Measurements from ENCODE around the gene MFGE8. TPM values are rescaled to one million over a fixed set of nuclear protein-coding genes. Genes with fewer than 3 reads are reported as not detected.

The MFGE8 gene
- total and polyA plus RNA-seq, 9 of the 15 experiments (the other 6 are each of a cell fraction or from before 2014, with no cell fraction given), result 2.3 to 142 (median 62.3) TPM

DNA sequence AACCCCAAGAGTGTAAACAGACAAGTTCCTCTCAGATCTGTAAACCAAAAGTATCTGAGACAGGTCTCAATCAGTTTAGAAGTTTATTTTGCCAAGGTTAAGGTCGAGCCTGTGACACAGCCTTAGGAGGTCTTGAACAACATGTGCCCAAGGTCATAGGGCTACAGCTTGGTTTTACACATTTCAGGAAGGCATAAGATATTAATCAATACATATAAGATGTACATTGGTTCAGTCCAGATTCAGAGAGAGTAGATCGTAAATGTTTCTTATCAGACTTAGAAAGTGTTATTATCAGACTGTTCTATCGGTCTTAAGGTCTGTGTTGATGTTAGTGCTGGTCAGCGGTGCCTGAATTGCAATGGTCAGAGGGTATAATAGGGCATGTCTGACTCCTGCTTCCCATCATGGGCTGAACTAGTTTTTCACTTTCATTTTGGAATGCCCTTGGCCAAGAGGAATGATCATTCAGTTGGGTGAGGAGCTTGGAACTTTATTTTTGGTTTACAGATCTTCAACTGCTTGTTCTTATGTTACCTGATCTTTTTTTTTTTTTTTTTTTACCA is 27.0 kb upstream of the MFGE8 start (continued):
- TF ChIP-seq, protein P1, sequence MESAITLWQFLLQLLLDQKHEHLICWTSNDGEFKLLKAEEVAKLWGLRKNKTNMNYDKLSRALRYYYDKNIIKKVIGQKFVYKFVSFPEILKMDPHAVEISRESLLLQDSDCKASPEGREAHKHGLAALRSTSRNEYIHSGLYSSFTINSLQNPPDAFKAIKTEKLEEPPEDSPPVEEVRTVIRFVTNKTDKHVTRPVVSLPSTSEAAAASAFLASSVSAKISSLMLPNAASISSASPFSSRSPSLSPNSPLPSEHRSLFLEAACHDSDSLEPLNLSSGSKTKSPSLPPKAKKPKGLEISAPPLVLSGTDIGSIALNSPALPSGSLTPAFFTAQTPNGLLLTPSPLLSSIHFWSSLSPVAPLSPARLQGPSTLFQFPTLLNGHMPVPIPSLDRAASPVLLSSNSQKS (CRISPR knock-in tag; IDR thresholded peaks at IDR 0.05), result no peak
- TF ChIP-seq PHTF2 (CRISPR knock-in tag; IDR thresholded peaks at IDR 0.05) (no peak), DPF2 (IDR thresholded peaks at IDR 0.05) (peak; percentile 31; the same call in 1 of the 2 replicates), ARID1B (IDR thresholded peaks at IDR 0.05) (0 out of 2 replicates have a peak, but pooled peaks have one; percentile 35), FOXK2 (conservative IDR thresholded peaks at IDR 0.05 in 1 of 2, IDR thresholded peaks at IDR 0.05 in 1 of 2; ENCODE audit: low read depth in 2 of 2) (0 out of 4 replicates have a peak, but pooled peaks of 1 of the 2 experiments have one; percentile 9), TCF7 (IDR thresholded peaks at IDR 0.05; ENCODE audit: borderline replicate concordance) (no peak), ZNF57 (CRISPR knock-in tag; IDR thresholded peaks at IDR 0.05) (no peak), ZNF584 (CRISPR knock-in tag; IDR thresholded peaks at IDR 0.05; ENCODE audit: low read depth) (no peak), ZNF717 (CRISPR knock-in tag; IDR thresholded peaks at IDR 0.05) (no peak), ESRRA (IDR thresholded peaks at IDR 0.05; ENCODE audit: borderline replicate concordance, low read depth) (peak; percentile 69), ZBTB8A (IDR thresholded peaks at IDR 0.05; ENCODE audit: partially characterized antibody) (no peak), ELF4 (CRISPR knock-in tag; IDR thresholded peaks at IDR 0.05) (no peak), JUND (IDR thresholded peaks at IDR 0.05; ENCODE audit: borderline replicate concordance, low read depth, low read length) (0 out of 2 replicates have a peak, but pooled peaks have one; percentile 10), JUND (tag; IDR thresholded peaks at IDR 0.05; ENCODE audit: borderline replicate concordance, low read depth, low read length) (no peak)
- TF ChIP-seq, protein P2, sequence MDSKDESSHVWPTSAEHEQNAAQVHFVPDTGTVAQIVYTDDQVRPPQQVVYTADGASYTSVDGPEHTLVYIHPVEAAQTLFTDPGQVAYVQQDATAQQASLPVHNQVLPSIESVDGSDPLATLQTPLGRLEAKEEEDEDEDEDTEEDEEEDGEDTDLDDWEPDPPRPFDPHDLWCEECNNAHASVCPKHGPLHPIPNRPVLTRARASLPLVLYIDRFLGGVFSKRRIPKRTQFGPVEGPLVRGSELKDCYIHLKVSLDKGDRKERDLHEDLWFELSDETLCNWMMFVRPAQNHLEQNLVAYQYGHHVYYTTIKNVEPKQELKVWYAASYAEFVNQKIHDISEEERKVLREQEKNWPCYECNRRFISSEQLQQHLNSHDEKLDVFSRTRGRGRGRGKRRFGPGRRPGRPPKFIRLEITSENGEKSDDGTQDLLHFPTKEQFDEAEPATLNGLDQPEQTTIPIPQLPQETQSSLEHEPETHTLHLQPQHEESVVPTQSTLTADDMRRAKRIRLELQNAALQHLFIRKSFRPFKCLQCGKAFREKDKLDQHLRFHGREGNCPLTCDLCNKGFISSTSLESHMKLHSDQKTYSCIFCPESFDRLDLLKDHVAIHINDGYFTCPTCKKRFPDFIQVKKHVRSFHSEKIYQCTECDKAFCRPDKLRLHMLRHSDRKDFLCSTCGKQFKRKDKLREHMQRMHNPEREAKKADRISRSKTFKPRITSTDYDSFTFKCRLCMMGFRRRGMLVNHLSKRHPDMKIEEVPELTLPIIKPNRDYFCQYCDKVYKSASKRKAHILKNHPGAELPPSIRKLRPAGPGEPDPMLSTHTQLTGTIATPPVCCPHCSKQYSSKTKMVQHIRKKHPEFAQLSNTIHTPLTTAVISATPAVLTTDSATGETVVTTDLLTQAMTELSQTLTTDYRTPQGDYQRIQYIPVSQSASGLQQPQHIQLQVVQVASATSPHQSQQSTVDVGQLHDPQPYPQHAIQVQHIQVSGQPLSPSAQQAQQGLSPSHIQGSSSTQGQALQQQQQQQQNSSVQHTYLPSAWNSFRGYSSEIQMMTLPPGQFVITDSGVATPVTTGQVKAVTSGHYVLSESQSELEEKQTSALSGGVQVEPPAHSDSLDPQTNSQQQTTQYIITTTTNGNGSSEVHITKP (IDR thresholded peaks at IDR 0.05; ENCODE audit: partially characterized antibody), result peak; percentile 55
- TF ChIP-seq, protein P3, sequence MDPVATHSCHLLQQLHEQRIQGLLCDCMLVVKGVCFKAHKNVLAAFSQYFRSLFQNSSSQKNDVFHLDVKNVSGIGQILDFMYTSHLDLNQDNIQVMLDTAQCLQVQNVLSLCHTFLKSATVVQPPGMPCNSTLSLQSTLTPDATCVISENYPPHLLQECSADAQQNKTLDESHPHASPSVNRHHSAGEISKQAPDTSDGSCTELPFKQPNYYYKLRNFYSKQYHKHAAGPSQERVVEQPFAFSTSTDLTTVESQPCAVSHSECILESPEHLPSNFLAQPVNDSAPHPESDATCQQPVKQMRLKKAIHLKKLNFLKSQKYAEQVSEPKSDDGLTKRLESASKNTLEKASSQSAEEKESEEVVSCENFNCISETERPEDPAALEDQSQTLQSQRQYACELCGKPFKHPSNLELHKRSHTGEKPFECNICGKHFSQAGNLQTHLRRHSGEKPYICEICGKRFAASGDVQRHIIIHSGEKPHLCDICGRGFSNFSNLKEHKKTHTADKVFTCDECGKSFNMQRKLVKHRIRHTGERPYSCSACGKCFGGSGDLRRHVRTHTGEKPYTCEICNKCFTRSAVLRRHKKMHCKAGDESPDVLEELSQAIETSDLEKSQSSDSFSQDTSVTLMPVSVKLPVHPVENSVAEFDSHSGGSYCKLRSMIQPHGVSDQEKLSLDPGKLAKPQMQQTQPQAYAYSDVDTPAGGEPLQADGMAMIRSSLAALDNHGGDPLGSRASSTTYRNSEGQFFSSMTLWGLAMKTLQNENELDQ (CRISPR knock-in tag; IDR thresholded peaks at IDR 0.05; ENCODE audit: borderline replicate concordance), result no peak
- TF ChIP-seq, protein P4, sequence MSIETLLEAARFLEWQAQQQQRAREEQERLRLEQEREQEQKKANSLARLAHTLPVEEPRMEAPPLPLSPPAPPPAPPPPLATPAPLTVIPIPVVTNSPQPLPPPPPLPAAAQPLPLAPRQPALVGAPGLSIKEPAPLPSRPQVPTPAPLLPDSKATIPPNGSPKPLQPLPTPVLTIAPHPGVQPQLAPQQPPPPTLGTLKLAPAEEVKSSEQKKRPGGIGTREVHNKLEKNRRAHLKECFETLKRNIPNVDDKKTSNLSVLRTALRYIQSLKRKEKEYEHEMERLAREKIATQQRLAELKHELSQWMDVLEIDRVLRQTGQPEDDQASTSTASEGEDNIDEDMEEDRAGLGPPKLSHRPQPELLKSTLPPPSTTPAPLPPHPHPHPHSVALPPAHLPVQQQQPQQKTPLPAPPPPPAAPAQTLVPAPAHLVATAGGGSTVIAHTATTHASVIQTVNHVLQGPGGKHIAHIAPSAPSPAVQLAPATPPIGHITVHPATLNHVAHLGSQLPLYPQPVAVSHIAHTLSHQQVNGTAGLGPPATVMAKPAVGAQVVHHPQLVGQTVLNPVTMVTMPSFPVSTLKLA (conservative IDR thresholded peaks at IDR 0.05), result 0 out of 4 replicates have a peak, but pooled peaks of 1 of the 2 experiments have one; percentile 11

Measured in K562 (cell line).